ENCODE measurements around the gene NDUFB8.
"Not testable (repeated sequence)": the region's sequence is repeated elsewhere in the genome, so short reads cannot be mapped to it uniquely, and the experiment has no call there.

Gene NDUFB8

GRCh38 chr10:100529475-100530298, at the start of gene NDUFB8:
NDUFB8 (minus strand) TSS chr10:100529871; CDS start chr10:100529851, 20 bp downstream.
- DNase-seq = peak; percentile 46 to 60

- no peak for DNase-seq
Measured at GRCh38 chr10:100576282-100576635, 46.6 kb upstream of the NDUFB8 start.

- no peak for DNase-seq
Measured at GRCh38 chr10:100575585-100576281, 46.1 kb upstream of the NDUFB8 start.

GRCh38 chr10:100575146-100575545, 45.5 kb upstream of the NDUFB8 start:
- not testable (repeated sequence) for DNase-seq

GRCh38 chr10:100571084-100571856, 41.6 kb upstream of the NDUFB8 start:
- no peak for DNase-seq

- DNase-seq = no peak
Measured at GRCh38 chr10:100570506-100570905, 40.8 kb upstream of the NDUFB8 start.

- no peak for DNase-seq
Measured at GRCh38 chr10:100569687-100570481, 40.2 kb upstream of the NDUFB8 start.

GRCh38 chr10:100568912-100569311, 39.2 kb upstream of the NDUFB8 start:
- no peak for DNase-seq

GRCh38 chr10:100567826-100568225, 38.2 kb upstream of the NDUFB8 start:
- DNase-seq = no peak

- no peak for DNase-seq
Measured at GRCh38 chr10:100567249-100567648, 37.6 kb upstream of the NDUFB8 start.

- no peak for DNase-seq
Measured at GRCh38 chr10:100566561-100566960, 36.9 kb upstream of the NDUFB8 start.

- DNase-seq = no peak
Measured at GRCh38 chr10:100565206-100565985, 35.7 kb upstream of the NDUFB8 start.

GRCh38 chr10:100562008-100562672, 32.5 kb upstream of the NDUFB8 start:
- DNase-seq = peak in 1 of 2 donors; percentile 17

GRCh38 chr10:100561005-100561404, 31.3 kb upstream of the NDUFB8 start:
- no peak for DNase-seq

- DNase-seq = no peak
Measured at GRCh38 chr10:100560248-100560647, 30.6 kb upstream of the NDUFB8 start.

- DNase-seq = no peak
Measured at GRCh38 chr10:100554902-100555301, 25.2 kb upstream of the NDUFB8 start.

GRCh38 chr10:100553929-100554328, 24.3 kb upstream of the NDUFB8 start:
- DNase-seq = no peak

GRCh38 chr10:100551738-100552137, 22.1 kb upstream of the NDUFB8 start:
- DNase-seq = no peak

- DNase-seq = no peak
Measured at GRCh38 chr10:100551196-100551595, 21.5 kb upstream of the NDUFB8 start.

- DNase-seq = no peak
Measured at GRCh38 chr10:100544950-100545349, 15.3 kb upstream of the NDUFB8 start.

GRCh38 chr10:100537475-100537874, 7.8 kb upstream of the NDUFB8 start:
- no peak for DNase-seq
